H9 (cell line): ENCODE results near the gene ABHD17B. TPM values are rescaled to one million over a fixed set of nuclear protein-coding genes. Genes with fewer than 3 reads are reported as not detected.
A peak's percentile ranks its signal among the peaks of the same experiment; 100 is the strongest.

Experiments used
- DNase-seq: peaks from one replicate; pipeline ENCODE4 v3.0.0-alpha.2; 2017
- H2AFZ ChIP-seq: one replicate; pipeline ENCODE4 v1.6.1; 2013; ENCODE audit warnings: mild to moderate bottlenecking, low read length, control low read depth, moderate library complexity
- H2AK5ac ChIP-seq: 2 replicates; pipeline ENCODE4 v1.6.1; 2013; ENCODE audit warnings: low read length, control low read depth, mixed read lengths; ENCODE audit not compliant: insufficient read length
- H2BK120ac ChIP-seq: one replicate; pipeline ENCODE4 v1.6.1; 2013; ENCODE audit warnings: low read depth, mild to moderate bottlenecking, low read length, control low read depth, inconsistent platforms; ENCODE audit not compliant: poor library complexity, severe bottlenecking
- H2BK12ac ChIP-seq: 2 replicates; pipeline ENCODE4 v1.6.1; 2013; ENCODE audit warnings: low read length, control low read depth, mixed read lengths, low read depth; ENCODE audit not compliant: insufficient read length
- H2BK15ac ChIP-seq: 2 replicates; pipeline ENCODE4 v1.6.1; 2013; ENCODE audit warnings: low read depth, low read length, control low read depth
- H2BK20ac ChIP-seq: one replicate; pipeline ENCODE4 v1.6.1; 2013; ENCODE audit warnings: low read depth, mild to moderate bottlenecking, low read length, control low read depth, inconsistent platforms; ENCODE audit not compliant: poor library complexity, severe bottlenecking
- H2BK5ac ChIP-seq: 2 replicates; pipeline ENCODE4 v1.6.1; 2013; ENCODE audit warnings: low read length, control low read depth, mixed read lengths; ENCODE audit not compliant: insufficient read length
- H3K14ac ChIP-seq: 2 replicates; pipeline ENCODE4 v1.6.1; 2013; ENCODE audit warnings: low read length, control low read depth; ENCODE audit not compliant: insufficient read depth
- H3K18ac ChIP-seq: 2 replicates; pipeline ENCODE4 v1.6.1; 2013; ENCODE audit warnings: low read depth, mild to moderate bottlenecking, mixed read lengths, low read length, control low read depth; ENCODE audit not compliant: insufficient read length
- H3K23ac ChIP-seq: 2 replicates; pipeline ENCODE4 v1.6.1; 2013; ENCODE audit warnings: low read length, control low read depth, mixed read lengths, low read depth; ENCODE audit not compliant: insufficient read length
- H3K23me2 ChIP-seq: 2 replicates; pipeline ENCODE4 v1.6.1; 2013; ENCODE audit warnings: low read depth, mild to moderate bottlenecking, mixed read lengths, low read length, control low read depth; ENCODE audit not compliant: insufficient read length, poor library complexity, severe bottlenecking
- H3K27ac ChIP-seq: 2 replicates; pipeline ENCODE4 v1.5.1; 2013; ENCODE audit warnings: low read length, control low read depth, mixed read lengths, low read depth; ENCODE audit not compliant: insufficient read length
- H3K27me3 ChIP-seq: 2 replicates; pipeline ENCODE4 v1.6.1; 2013; ENCODE audit warnings: low read length, control low read depth, inconsistent platforms; ENCODE audit not compliant: insufficient read depth
- H3K4ac ChIP-seq: 2 replicates; pipeline ENCODE4 v1.6.1; 2013; ENCODE audit warnings: low read depth, mild to moderate bottlenecking, control low read depth, inconsistent platforms, low read length, moderate library complexity
- H3K4me1 ChIP-seq: 2 replicates; pipeline ENCODE4 v1.6.1; 2013; ENCODE audit warnings: low read length, control low read depth, inconsistent platforms; ENCODE audit not compliant: insufficient read depth
- H3K4me2 ChIP-seq: 2 replicates; pipeline ENCODE4 v1.6.1; 2013; ENCODE audit warnings: low read length, control low read depth, mixed read lengths; ENCODE audit not compliant: insufficient read length, insufficient read depth
- H3K56ac ChIP-seq: 2 replicates; pipeline ENCODE4 v1.6.1; 2013; ENCODE audit warnings: low read depth, mild to moderate bottlenecking, mixed read lengths, low read length, control low read depth; ENCODE audit not compliant: insufficient read length
- H3K79me1 ChIP-seq: 2 replicates; pipeline ENCODE4 v1.6.1; 2013; ENCODE audit warnings: low read depth, mild to moderate bottlenecking, moderate library complexity, low read length, control low read depth, inconsistent platforms; ENCODE audit not compliant: insufficient read depth, poor library complexity, severe bottlenecking
- H3K79me2 ChIP-seq: 2 replicates; pipeline ENCODE4 v1.6.1; 2013; ENCODE audit warnings: low read length, control low read depth, inconsistent platforms; ENCODE audit not compliant: insufficient read depth
- H3K9ac ChIP-seq: 2 replicates; pipeline ENCODE4 v1.6.1; 2013; ENCODE audit warnings: low read length, control low read depth, mixed read lengths; ENCODE audit not compliant: insufficient read length; ENCODE audit errors: extremely low read depth
- H3K9me3 ChIP-seq: one replicate; pipeline ENCODE4 v1.6.1; 2013; ENCODE audit warnings: low read depth, low read length, inconsistent platforms; ENCODE audit not compliant: control insufficient read depth
- H3T11ph ChIP-seq: one replicate; pipeline ENCODE4 v1.6.1; 2013; ENCODE audit warnings: mild to moderate bottlenecking, low read length, control low read depth, inconsistent platforms
- H4K20me1 ChIP-seq: one replicate; pipeline ENCODE4 v1.6.1; 2013; ENCODE audit not compliant: control insufficient read depth, insufficient read length, insufficient read depth
- H4K5ac ChIP-seq: 2 replicates; pipeline ENCODE4 v1.6.1; 2013; ENCODE audit warnings: low read depth, mild to moderate bottlenecking, mixed read lengths, low read length, control low read depth; ENCODE audit not compliant: insufficient read length
- H4K8ac ChIP-seq: replicated peaks from 2 replicates; pipeline ENCODE4 v1.6.1; 2013; ENCODE audit warnings: low read length, control low read depth, mixed read lengths, low read depth; ENCODE audit not compliant: insufficient read length
- H4K91ac ChIP-seq: 2 replicates; pipeline ENCODE4 v1.6.1; 2013; ENCODE audit warnings: low read depth, mild to moderate bottlenecking, moderate library complexity, mixed read lengths, low read length, control low read depth; ENCODE audit not compliant: insufficient read length
- H3K27ac Mint-ChIP-seq, 3 experiments: 2 replicates in 2 of 3; 3 replicates in 1 of 3; pipeline ENCODE4 v1.8.0; 2020 to 2021; ENCODE audit warnings: mixed read lengths in 3 of 3, mild to moderate bottlenecking in 1 of 3, moderate library complexity in 1 of 3
- H3K27me3 Mint-ChIP-seq: 2 replicates; pipeline ENCODE4 v1.8.0; 2021; ENCODE audit warnings: low read depth, mild to moderate bottlenecking, moderate library complexity, mixed read lengths
- H3K36me3 Mint-ChIP-seq, 3 experiments: 2 replicates in 2 of 3; 3 replicates in 1 of 3; pipeline ENCODE4 v1.8.0; 2020 to 2021; ENCODE audit warnings: low read depth in 3 of 3, mixed read lengths in 3 of 3; ENCODE audit not compliant: insufficient read depth in 1 of 3
- H3K4me1 Mint-ChIP-seq, 2 experiments: 2 replicates each; pipeline ENCODE4 v1.8.0; 2020; ENCODE audit warnings: mixed read lengths in 2 of 2
- H3K4me3 Mint-ChIP-seq, 2 experiments: 2 replicates in 1 of 2; 3 replicates in 1 of 2; pipeline ENCODE4 v1.8.0; 2020 to 2021; ENCODE audit warnings: mild to moderate bottlenecking in 2 of 2, mixed read lengths in 2 of 2, moderate library complexity in 1 of 2
- H3K9me3 Mint-ChIP-seq, 2 experiments: 2 replicates in 1 of 2; 3 replicates in 1 of 2; pipeline ENCODE4 v1.8.0; 2020; ENCODE audit warnings: mild to moderate bottlenecking in 2 of 2, mixed read lengths in 2 of 2, moderate library complexity in 1 of 2
- WGBS: extraction: QIAGEN DNeasy Blood & Tissue Kit; methylation state at CpG from one replicate; pipeline ENCODE4 v1.1.7; 2013; ENCODE audit warnings: missing lambda C conversion rate, low lambda C conversion rate, mixed read lengths; ENCODE audit not compliant: insufficient read length; ENCODE audit errors: extremely low coverage; 5-methylcytosine and 5-hydroxymethylcytosine counted together
- total RNA-seq: library from RNA; stranded (reverse); gene quantifications from 2 replicates; pipeline ENCODE4 v1.2.1, GENCODE V29; 2021
- TF ChIP-seq, protein P1 (sequence below): fragments of 200-600 bp; sonication (generic); conservative IDR thresholded peaks from 3 replicates; pipeline ENCODE4 v1.8.0; 2021; ENCODE audit warnings: antibody characterized with exemption, mild to moderate bottlenecking

ABHD17B gene
- total RNA-seq, 1 experiment from 2014 or later, result 67.6 TPM

DNA sequence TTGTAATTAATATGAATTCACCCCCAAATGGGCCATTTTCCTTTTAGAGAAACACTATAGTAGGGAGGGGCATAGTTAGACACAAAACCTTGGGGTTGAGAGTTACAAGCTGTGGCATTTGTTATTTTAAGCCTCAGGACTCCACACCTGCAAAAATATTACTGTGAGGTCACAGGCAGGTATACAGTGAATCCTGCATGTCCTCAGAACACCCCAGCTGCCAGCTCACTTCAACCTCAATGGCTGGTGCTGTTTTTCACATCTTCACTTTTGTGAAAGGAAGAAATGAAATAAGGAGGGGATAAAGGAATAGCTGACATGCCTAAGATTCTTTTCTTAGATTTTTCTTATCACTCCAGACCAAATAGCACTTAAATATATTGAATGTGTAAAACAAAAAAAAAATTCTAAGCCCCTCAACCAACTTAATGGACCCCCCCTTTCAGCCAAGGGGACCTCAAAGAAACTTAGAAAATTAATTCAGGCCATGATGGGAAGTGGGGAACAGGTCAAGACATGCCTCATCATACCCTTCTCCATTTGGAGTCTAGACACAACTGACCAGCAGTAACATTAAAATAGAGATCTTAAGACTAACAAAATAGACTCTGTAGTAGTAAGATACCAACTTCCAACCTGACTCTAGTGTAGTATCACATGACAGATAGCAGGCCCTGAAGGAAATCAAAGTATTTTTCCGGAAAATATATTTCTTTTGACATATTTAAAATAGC is 9.6 kb upstream of the ABHD17B start:
- WGBS, result no CpG with 5 or more reads among the region's 1 CpG
- Histone ChIP-seq H3K23ac (no peak overlapping the region), H3K4ac (no peak overlapping the region; the same call in 1 of the 2 replicates), H4K91ac (no peak overlapping the region), H3K14ac (peak overlapping the region; percentile 56; the same call in 1 of the 2 replicates), H2AK5ac (no peak overlapping the region), H2BK20ac (peak overlapping the region; percentile 99), H3K27me3 (no peaks in the 10 kb centered on the region), H3K9me3 (peaks cover 11% of the 10 kb centered on the region), H3K18ac (peak overlapping the region; percentile 72), H3K79me1 (no peaks in the 10 kb centered on the region), H3K79me2 (peaks cover 20% of the 10 kb centered on the region; the same call in 1 of the 2 replicates), H3K23me2 (no peaks in the 10 kb centered on the region), H3K27ac (peak overlapping the region; percentile 90), H3K4me2 (peak overlapping the region; percentile 2), H4K20me1 (no peaks in the 10 kb centered on the region), H2BK5ac (peak overlapping the region; percentile 16), H4K8ac (no peak overlapping the region), H2AFZ (no peak overlapping the region), H2BK15ac (no peak overlapping the region), H3T11ph (peak overlapping the region; percentile 98), H3K9ac (no peak overlapping the region), H4K5ac (no peak overlapping the region), H2BK12ac (no peak overlapping the region), H2BK120ac (peak overlapping the region; percentile 97), H3K4me1 (peaks cover 6% of the 10 kb centered on the region; the same call in 1 of the 2 replicates), H3K56ac (no peak overlapping the region)
- peak overlapping the region; percentile 3 to 33; a peak in 3 of 5 replicates for H3K4me3 Mint-ChIP-seq
- H3K36me3 Mint-ChIP-seq, result peaks cover 38 to 48% (median 40%) of the 10 kb centered on the region in 3 experiments
- no peak for DNase-seq
- H3K9me3 Mint-ChIP-seq, result peaks cover 29 to 34% of the 10 kb centered on the region in 2 experiments
- H3K27me3 Mint-ChIP-seq, result no peaks in the 10 kb centered on the region
- peaks cover 51 to 61% of the 10 kb centered on the region in 2 experiments for H3K4me1 Mint-ChIP-seq
- TF ChIP-seq, protein P1, sequence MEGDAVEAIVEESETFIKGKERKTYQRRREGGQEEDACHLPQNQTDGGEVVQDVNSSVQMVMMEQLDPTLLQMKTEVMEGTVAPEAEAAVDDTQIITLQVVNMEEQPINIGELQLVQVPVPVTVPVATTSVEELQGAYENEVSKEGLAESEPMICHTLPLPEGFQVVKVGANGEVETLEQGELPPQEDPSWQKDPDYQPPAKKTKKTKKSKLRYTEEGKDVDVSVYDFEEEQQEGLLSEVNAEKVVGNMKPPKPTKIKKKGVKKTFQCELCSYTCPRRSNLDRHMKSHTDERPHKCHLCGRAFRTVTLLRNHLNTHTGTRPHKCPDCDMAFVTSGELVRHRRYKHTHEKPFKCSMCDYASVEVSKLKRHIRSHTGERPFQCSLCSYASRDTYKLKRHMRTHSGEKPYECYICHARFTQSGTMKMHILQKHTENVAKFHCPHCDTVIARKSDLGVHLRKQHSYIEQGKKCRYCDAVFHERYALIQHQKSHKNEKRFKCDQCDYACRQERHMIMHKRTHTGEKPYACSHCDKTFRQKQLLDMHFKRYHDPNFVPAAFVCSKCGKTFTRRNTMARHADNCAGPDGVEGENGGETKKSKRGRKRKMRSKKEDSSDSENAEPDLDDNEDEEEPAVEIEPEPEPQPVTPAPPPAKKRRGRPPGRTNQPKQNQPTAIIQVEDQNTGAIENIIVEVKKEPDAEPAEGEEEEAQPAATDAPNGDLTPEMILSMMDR, result no peak
- H3K27ac Mint-ChIP-seq, result peak overlapping the region; percentile 96 to 99 (median 98)
